ENCODE measurements around the gene KCNA1.

- TF ChIP-seq MAX (IDR thresholded peaks at IDR 0.05) (no peak), EP300 (IDR thresholded peaks at IDR 0.05; ENCODE audit: borderline replicate concordance) (no peak)
Measured at GRCh38 chr12:4911316-4911994, 1.8 kb downstream of the KCNA1 start.

Data from Ishikawa (cell line).